ENCODE measurements around the gene TNNT3.
"Not testable (repeated sequence)": the region's sequence is repeated elsewhere in the genome, so short reads cannot be mapped to it uniquely, and the experiment has no call there.

The TNNT3 gene

DNA sequence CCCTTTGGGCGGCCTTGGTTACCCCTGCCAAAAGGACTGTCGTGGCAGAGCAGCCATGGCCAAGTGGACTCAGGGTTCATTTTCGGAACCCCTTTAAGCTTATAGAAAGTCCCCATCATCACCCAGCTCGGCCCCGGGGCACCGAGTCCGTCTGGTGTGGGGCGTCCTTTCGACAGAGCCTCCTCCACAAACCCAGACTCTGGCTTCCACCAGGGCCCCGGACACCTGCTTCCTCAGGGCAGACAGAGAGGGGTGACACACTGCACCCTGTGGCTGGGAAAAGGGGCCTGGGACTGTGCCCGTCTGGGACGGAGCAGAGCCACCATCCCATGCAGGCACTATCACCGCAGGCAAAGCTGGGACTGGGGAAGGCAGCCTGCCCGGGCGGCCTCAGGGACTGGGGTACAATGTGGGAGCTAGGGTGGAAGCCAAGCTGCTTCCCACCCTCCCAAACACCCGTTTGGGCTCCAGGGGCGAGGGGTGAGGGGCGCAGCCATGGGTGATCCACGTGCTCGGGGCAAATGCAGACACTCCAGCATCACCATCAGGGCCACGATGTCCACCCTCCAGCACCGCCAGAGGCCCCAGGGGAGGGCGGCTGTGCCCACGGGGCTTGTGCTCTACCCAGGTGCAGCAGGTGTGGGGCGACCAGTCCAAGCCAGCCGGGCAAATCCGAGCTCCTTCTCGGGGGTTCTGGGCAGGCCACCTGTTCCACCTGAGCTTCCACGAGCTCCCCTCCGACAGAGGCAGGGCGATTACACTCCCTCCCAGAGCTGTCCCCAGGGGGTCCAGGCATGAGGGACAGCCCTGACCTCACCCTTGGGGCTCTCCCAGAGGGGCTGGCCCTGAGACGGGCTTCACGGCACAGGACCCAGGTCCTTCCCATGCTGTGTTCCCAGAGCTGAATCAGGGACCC, 15.9 kb downstream of the TNNT3 start:
- DNase-seq: no peak

DNA sequence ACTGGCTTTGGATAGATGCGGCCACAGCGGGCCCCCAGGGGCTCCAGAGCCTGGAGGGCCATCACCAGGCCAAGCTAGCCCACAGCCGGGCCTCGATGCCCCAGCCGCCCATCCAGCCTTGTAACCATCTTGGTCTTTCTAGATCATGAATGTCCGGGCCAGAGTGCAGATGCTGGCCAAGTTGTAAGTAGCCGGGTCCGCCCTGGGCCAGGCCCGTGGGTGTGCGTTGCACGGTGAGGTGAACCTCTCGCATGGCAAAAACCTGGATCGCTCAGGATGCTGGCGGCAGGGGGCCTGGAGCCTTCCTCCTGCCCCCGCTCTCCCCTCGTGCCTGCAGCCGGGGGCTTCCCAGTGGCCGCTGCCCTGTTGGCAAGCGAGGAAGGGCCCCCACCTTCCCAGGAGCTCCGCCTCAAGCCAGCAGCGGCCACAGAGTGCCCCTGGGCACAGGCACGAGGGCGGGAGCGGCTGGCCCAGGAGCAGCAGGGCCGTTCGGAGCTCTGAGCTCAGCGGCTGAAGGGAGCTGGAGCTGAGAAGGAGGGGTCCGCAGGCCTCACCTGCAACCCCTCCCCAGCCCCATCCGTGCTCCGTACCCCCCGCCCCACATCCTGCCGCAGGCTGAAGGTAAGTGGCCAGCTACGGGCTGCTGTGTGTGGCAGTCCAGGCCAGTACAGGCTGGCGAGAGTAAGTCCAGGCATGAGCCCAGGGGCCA, 16.7 kb downstream of the TNNT3 start:
- no peak for DNase-seq

- no peak for DNase-seq
Measured at GRCh38 chr11:1936781-1937615, 17.5 kb downstream of the TNNT3 start.

DNA sequence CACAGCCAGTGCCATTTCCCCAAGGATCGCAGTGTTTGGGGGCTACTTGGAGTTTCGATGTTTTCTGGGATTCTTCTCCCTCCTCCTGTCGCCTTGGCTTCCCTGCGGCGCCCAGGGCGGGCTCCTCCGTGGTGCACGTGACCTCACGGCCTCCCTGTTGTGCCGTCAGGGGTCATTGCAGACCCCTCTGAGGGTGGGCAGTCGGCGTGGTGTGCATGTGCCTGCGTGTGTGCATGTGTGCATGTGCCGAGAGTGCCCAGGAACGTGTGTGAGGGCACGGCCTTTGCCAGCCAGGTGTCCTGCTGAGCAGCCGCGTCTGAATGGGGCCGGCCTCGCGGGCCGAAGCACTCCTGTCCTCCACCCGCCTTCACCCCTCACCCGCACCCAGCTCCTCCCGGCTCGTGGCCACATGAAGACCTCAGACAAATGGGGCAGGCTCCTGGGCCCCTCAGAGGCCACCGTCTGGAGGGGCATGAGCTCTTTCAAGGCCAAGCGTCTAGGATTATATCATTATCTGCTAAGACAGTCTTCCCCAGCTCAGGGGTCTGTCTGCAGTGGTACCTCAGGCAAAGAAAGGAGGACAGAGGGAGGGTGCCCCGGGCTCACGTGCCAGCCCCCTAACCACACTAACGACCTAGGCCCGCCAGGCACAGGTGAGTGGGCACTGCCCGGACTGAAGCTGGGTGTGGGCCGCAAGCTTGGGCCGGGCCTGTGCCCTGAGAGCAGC, 18.3 kb downstream of the TNNT3 start:
- no peak for DNase-seq

GRCh38 chr11:1938343-1939005, 19.0 kb downstream of the TNNT3 start:
- DNase-seq: no peak

GRCh38 chr11:1939006-1939625, 19.6 kb downstream of the TNNT3 start:
- no peak for DNase-seq

GRCh38 chr11:1939788-1940187, 20.3 kb downstream of the TNNT3 start:
- not testable (repeated sequence) for DNase-seq

GRCh38 chr11:1942558-1943260, 23.2 kb downstream of the TNNT3 start:
- DNase-seq: no peak

DNA sequence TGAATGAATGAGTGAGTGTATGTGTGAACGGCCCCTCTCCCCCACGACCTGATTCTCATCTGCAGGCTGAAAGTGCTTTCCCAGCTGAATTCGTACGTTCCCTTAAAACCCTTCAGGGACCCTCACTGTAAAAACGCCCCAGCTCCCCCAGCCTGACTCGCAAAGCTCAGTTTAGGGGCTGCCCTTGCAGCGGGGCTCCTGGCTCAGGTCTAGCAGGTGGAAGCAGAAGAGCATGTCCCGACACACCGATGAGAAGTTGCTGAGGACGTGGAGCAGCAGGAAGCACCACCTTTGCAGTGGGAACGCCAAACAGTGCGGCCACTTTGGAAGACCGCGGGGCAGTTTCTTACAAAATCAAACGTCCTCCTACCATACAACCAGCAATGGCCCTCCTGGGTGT, 24.1 kb downstream of the TNNT3 start:
- no peak for DNase-seq

DNA sequence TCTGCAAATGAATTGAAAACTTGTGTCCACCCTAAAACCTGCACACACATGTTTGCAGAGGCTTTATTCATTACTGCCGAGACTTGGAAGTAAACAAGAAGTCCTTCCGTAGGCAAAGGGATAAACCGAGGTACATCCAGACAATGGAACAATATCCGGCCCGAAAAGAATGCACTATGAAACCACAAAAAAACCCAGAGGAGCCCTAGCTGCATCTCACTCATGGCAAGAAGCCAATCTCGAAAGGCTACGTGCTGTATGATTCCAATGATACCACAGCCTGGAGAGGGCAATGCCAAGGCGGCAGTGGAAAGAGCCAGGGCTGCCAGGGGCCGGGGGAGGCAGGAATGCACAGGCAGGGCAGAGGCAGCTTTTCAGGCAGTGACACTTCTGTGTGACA, 24.5 kb downstream of the TNNT3 start:
- no peak for DNase-seq

DNA sequence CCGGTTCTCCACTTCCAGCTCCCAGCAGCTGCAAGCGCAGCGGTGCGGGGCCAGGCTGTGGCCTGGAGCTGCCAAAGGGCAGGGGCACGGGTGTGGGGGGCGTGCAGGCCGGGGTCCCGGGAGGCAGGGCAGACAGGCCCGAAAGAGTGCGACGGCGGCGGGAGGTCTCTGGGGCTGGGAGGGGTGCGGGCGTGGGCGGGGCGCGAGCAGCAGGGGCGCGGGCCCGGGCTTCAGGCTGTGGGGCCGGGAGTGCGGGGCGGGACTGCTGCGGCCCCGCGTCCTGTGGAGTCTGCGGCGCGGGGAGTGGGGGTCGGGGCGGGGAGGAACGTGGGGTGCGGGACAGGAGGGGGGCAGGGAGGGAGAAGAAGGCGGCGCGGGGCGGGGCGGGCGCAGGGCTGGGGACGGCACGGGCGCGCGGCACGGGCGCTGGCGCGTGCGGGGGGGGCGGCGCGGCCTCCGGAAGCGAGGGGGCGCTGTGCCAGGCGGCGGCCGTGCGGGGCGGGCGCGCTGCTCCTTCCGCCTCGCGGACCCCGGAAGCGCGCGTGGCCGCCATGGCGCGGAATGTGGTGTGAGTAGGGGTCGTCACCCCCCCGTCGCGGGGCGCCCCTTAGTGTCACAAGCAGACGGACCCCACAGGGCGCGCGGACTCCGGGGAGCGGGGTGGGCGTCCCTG, 27.4 kb downstream of the TNNT3 start, which contains the start of gene MRPL23:
Gene MRPL23 (plus strand): TSS at position 521 of the 673 bp plus-strand sequence. CDS start 31 bp downstream, at position 552.
- DNase-seq: peak; percentile 35

GRCh38 chr11:1947592-1948237, 28.2 kb downstream of the TNNT3 start:
- DNase-seq: no peak

DNA sequence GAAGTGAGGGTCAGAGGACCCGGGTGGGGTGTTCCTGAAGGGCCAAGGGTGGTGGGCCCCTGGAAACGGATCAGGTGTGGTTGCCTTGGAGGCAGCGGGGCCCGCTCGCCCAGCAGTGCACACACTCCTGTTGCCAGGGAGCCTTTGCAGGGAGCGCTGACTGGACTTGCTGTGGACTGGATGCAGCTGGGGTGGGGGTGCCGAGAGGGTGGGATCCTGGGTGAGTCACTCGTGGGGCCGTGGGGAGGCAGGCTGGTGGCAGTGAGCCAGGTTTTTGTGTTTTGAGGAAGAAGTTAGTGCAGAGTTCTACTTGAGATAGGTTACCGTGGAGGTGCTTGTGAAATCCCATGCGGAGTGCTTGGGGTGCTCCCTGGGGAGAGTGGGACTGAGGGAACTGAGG, 28.9 kb downstream of the TNNT3 start:
- no peak for DNase-seq

DNA sequence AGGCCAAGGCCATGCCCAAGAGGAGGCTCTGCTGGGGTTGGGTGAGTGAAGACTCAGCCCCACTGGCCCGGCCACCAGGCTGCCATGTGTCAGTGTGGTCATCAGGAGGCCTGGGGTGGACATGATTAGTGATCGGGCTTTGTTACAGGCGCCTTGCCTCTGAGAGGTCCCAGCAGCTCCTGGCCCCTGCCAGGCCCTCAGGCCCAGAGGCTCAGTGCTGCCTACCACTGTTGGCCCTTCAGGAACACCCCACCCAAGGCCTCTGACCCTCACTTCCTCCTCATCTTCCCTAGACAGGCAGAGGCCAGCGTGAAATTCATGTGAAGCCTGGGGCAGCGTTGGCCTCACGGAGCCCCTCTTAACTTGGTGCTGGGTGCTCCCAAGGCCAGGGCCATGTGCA, 29.8 kb downstream of the TNNT3 start:
- no peak for DNase-seq

DNA sequence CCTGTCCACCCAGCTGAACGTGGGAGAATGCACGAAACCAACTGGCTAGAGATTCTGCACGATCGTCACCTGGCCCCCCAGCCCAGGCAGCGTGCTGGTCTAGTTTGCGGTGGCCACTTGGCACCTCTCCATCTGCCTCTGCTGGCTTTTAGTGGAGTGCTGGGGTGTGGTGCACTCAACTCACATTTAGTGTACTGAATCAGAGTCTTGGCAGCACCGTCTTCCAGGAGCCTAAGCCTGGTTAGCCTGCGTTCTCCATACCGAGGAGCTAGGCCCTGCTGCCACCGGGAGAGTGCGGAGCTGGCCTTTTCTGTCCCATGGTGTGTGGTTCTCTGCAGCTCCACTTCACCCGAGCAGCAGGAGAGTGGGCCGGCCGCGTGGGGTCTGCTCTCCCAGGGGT, 30.4 kb downstream of the TNNT3 start:
- DNase-seq: no peak

- no peak for DNase-seq
Measured at GRCh38 chr11:1952806-1953482, 33.4 kb downstream of the TNNT3 start.

- peak; percentile 21 for DNase-seq
Measured at GRCh38 chr11:1953489-1954266, 34.2 kb downstream of the TNNT3 start.

DNA sequence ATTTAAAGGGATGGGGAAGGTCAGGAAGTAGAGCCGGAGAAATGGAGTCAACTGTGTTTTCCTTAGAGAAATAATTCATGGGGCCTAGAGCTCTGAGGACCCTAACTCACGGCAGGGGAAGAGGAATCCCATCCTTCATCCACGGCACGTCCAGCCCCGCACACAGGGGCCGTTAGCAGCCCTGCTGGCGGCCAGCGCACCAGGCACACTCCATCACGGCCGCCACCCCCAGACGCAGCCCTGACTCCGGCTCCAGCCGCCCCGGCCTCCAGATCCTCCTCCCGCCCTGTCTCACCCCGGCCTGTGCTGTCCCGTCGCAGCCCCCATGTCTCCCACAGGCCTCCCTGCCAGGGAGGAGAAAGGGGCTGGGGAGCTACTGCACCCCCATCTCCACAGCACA, 38.9 kb downstream of the TNNT3 start:
- DNase-seq: no peak
